Measurements from ENCODE around the gene TBC1D14. TPM values are rescaled to one million over a fixed set of nuclear protein-coding genes. Genes with fewer than 3 reads are reported as not detected.

TBC1D14 gene
- total RNA-seq, 1 donor from 2014 or later = 33.2 TPM

- Mint-ChIP-seq H3K9me3 (ENCODE audit: unreplicated experiment) (no peaks in the 10 kb centered on the region), H3K36me3 (ENCODE audit: unreplicated experiment) (no peaks in the 10 kb centered on the region), H3K27ac (ENCODE audit: unreplicated experiment) (no peak overlapping the region), H3K27me3 (ENCODE audit: unreplicated experiment) (peaks cover 8% of the 10 kb centered on the region), H3K4me1 (ENCODE audit: unreplicated experiment) (peaks cover 28% of the 10 kb centered on the region), H3K4me3 (ENCODE audit: unreplicated experiment) (no peak overlapping the region)
- TF ChIP-seq CTCF (IDR thresholded peaks at IDR 0.05) = peak; percentile 98
- DNase-seq (ENCODE audit: extremely low spot score, unreplicated experiment) = peak; percentile 91
Observed at GRCh38 chr4:7070729-7071511, 161.3 kb downstream of the TBC1D14 start.

GRCh38 chr4:7073059-7073458, 163.4 kb downstream of the TBC1D14 start:
- no peak for TF ChIP-seq CTCF (IDR thresholded peaks at IDR 0.05)

GRCh38 chr4:7073526-7074390, 164.1 kb downstream of the TBC1D14 start:
- DNase-seq (ENCODE audit: extremely low spot score, unreplicated experiment) = no peak
- Mint-ChIP-seq H3K4me1 (ENCODE audit: unreplicated experiment) (peaks cover 5% of the 10 kb centered on the region), H3K36me3 (ENCODE audit: unreplicated experiment) (no peaks in the 10 kb centered on the region), H3K27me3 (ENCODE audit: unreplicated experiment) (peaks cover 8% of the 10 kb centered on the region), H3K27ac (ENCODE audit: unreplicated experiment) (no peak overlapping the region), H3K9me3 (ENCODE audit: unreplicated experiment) (no peaks in the 10 kb centered on the region), H3K4me3 (ENCODE audit: unreplicated experiment) (no peak overlapping the region)
- TF ChIP-seq CTCF (IDR thresholded peaks at IDR 0.05) = no peak

More at GRCh38 chr4:7073059-7073458, 163.4 kb downstream of the TBC1D14 start:
- Mint-ChIP-seq H3K4me3 (ENCODE audit: unreplicated experiment) (no peak overlapping the region), H3K36me3 (ENCODE audit: unreplicated experiment) (no peaks in the 10 kb centered on the region), H3K27me3 (ENCODE audit: unreplicated experiment) (peaks cover 8% of the 10 kb centered on the region), H3K4me1 (ENCODE audit: unreplicated experiment) (peaks cover 12% of the 10 kb centered on the region), H3K9me3 (ENCODE audit: unreplicated experiment) (no peaks in the 10 kb centered on the region), H3K27ac (ENCODE audit: unreplicated experiment) (no peak overlapping the region)
- DNase-seq (ENCODE audit: extremely low spot score, unreplicated experiment) = no peak

- Mint-ChIP-seq H3K27me3 (ENCODE audit: unreplicated experiment) (peaks cover 8% of the 10 kb centered on the region), H3K4me3 (ENCODE audit: unreplicated experiment) (no peak overlapping the region), H3K9me3 (ENCODE audit: unreplicated experiment) (no peaks in the 10 kb centered on the region), H3K4me1 (ENCODE audit: unreplicated experiment) (peaks cover 6% of the 10 kb centered on the region), H3K36me3 (ENCODE audit: unreplicated experiment) (no peaks in the 10 kb centered on the region), H3K27ac (ENCODE audit: unreplicated experiment) (no peak overlapping the region)
- TF ChIP-seq CTCF (IDR thresholded peaks at IDR 0.05) = no peak
- no peak for DNase-seq (ENCODE audit: extremely low spot score, unreplicated experiment)
Observed at GRCh38 chr4:7074426-7074825, 164.8 kb downstream of the TBC1D14 start.

Measured in osteocyte (in vitro differentiated cells).